Heart left ventricle (tissue), 13 donors: ENCODE data around the gene VAT1L.

Source experiments
- CTCF ChIP-seq, 12 donors: fragments of 200-600 bp; sonication (generic) in 4 of 12; IDR thresholded peaks; one replicate each; pipeline versions ENCODE4 v1.5.0 to v1.8.0; 2018 to 2022; ENCODE audit warnings: antibody characterized with exemption in 12 of 12, mild to moderate bottlenecking in 5 of 12
- POLR2A ChIP-seq, 2 donors: fragments of 450-650 bp; IDR thresholded peaks; one replicate each; pipeline ENCODE4 v1.6.1; 2017; ENCODE audit warnings: antibody characterized with exemption in 2 of 2, mild to moderate bottlenecking in 2 of 2, moderate library complexity in 2 of 2
- donor health status: ischemic (EF 13 %, LVEDD 7.1; RV severe dilation, severe dysfunction).
- donor health status: DM: no; HTN: yes; CAD: no.
- donor health status: DM: no; HTN: no; CAD: no.
- donor health status: ischemic (EF 25% LVEDD 6.9; RV normal size, moderate dysfunction).
- donor health status: ischemic (EF 25% LVEDD 5.7; RV mildly dilated, moderate dysfunction).
- donor health status: ischemic (EF 35%, LVEDD 5.7; RV mildly dilated, moderate dysfunction).
- donor health status: nonischemic (EF 11% LVEDD 7.7; RV severe dilation, severe dysfunction).
- donor health status: DM: yes; HTN: yes; CAD: no.
- donor health status: PGD.
- donor health status: ischemic (EF 29% LVEDD 5.4; RV normal size, mild dysfunction).
- donor health status: nonischemic (EF 23%, LVEDD 6.1; RV moderate dilation, normal function).

- TF ChIP-seq POLR2A (IDR thresholded peaks at IDR 0.05) (no peak), CTCF (IDR thresholded peaks at IDR 0.05) (no peak)
These were observed 6.2 kb downstream of the VAT1L start for GRCh38 chr16:77794586-77794985.
